GM19397 (cell line): Measurements from ENCODE around the gene GPR84.

Experiments used
- ATAC-seq: cut with Tn5 transposase; IDR thresholded peaks from one replicate; pipeline ENCODE4 v1.9.1; 2021; ENCODE audit warnings: mild to moderate bottlenecking, moderate library complexity; ENCODE audit not compliant: unreplicated experiment

The GPR84 gene

DNA sequence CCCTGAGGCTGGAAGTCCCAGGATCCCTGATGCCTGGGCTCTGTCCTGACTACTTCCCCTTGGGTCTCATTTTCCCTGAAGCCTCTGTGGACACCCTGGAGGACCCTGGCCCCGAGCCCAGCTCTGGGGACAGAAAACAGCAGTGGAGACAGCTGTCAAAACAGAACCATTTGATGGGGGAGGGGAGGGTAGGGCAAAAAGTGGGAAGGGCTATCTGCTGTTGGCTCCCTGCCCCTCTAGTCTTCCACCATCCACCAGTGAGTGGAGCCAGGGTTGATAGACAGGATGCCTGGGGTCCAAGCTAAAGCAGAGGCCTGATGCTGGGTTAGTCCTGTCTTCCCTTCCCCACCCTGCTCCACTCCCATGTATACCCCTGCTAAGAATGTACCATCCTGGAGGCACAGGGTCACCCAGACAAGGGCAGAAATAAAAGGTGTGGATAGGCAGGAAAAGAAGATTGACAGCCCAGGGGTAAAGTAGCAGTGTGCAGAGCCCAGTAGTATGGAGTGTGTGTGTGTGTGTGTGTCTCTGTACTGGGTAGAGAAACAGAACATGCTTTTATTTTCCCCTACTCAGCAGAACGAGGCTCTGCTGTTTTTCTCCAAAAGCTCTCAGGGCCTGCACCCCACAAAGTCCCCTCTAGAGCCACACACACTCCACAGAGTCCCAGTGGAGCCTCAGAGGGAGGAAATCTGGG, 10.4 kb upstream of the GPR84 start:
- no peak for ATAC-seq

DNA sequence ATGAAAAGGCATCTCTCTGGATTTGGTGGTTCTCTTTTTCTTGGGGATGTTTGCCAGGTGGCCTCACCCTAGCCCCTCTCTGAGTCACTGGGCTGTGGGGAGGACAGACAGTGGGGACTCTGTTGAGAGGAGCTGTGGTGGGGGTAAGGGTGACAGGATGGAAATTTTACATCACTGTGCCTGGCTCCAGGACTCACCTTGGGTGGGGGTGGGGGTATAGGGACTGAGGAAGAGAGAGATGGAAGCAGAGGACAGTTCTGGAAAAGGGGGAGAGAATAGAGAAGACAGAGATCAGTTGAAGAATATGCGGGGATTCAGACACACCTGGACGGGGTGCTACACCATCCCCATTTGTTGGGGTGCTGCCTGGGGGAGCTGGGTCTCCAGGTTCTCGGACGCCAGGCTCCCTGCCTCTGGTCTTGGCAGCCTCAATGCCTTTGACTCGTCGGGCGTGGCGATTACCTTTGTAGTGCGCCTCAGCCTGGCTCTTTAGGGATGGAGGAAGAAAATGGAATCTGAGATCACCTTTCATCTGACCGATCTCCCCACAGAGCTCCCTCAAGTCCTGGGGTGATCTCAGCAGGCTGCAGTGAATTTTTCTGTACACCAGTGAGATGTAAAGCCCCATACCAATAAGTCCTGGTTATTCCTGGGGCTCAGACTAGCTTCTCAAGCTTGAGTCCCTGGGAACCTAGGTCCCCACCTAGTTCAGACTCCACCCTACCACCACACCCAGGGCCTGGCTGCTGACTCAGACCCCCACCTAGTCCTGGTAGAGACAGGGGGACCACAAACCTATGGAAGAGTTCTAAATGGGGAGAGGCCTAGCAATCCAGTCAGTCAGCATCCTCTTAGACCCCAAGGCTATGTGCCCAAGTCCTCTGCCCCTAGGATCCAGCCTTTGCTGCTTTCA, 9.6 kb upstream of the GPR84 start:
- ATAC-seq, result no peak

DNA sequence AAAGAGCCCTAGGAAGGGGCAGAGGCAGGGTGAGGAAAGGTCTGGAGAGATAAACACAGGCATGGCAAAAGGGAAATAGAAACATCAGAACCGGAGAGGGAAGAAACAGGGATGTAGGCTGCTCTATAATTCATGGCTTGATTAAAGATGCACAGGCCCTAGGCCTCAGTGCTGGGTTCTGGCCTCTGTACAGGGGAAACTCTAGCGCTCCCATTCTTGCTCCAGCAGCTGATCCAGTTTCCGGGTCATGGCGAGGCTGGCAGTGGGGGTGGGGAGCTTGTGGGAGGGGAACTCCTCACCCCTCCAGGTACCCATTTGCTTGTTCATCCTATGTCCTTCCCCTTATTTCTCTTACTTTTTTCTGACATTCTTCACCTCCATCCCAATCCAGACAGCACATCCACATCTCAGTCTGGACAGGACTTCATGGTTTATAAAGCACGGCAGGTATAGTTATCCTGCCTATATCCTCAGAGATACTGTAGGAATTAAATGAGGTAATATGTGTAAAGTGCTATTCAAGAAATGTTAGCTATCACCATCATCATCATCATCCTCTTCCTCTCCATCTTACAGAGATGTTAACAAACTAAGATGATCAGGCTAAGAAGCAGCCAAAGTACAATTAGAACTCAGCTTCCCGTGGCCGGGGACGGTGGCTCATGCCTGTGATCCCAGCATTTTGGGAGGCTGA, 8.0 kb upstream of the GPR84 start:
- ATAC-seq, result no peak

DNA sequence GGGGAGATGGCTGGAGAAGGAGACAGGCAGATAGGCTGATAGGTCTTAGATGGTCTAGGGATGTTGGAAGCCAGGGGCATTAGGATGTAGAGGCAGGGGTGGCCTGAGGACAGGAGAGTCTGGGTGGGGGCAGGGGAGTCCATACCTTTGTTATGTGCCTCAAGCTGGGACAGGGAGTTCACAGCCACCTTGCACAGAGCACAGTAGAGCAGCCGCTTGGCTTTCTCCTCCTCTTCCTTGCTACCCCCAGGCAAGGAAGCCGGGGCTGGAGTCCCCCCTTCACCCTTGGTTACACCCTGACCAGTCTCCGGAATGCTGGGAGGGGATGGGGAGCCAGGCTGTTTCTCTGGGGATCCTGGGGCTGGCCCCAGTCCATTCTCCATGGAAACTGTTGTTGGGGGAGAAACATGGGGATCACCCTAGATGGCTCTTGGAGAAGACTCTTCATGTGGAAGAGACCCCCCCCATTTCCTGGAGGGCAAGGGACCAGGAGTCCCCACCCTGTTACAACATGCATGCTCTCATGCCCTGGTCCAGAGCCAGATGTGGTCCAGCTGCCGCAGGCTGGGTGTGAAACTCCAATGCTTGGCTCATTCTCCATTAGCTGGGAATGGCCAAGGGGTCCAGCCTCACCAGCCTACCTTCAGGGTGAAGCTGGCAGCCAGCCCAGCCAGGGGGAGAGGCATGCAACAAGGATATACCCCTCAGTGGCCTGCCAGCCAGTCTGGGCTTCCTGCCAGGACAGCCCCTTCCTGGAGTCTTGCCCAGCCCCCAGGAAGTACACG, 7.2 kb upstream of the GPR84 start:
- ATAC-seq, result no peak

DNA sequence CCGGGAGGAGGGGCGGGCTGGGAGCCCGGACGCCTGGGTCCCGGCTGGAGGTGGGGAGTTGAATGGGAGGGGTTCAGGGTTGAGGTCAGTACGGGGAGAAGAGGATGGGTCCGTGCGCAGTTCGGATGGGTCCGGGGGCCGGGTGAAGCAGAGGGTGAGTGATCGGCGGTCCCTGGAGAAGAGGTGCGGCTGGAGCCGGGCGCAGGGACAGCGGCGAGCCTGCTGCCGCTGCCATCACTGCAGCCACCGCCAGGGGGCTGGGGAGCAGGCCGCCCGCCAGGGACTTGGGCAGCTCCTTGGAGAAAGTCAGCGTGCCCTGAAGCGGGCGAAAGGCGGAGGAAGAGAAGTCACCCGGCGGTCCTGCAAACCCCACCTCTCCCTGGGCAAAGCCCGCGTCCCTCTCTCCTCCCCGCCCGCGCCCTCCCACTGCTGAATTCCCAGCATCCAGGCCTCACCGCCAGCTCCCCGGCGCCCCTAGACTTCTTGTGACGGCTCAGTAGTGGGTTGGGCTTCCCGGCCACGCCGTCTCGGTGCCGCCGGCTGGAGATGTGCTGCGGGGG, 6.0 kb upstream of the GPR84 start:
- no peak for ATAC-seq

DNA sequence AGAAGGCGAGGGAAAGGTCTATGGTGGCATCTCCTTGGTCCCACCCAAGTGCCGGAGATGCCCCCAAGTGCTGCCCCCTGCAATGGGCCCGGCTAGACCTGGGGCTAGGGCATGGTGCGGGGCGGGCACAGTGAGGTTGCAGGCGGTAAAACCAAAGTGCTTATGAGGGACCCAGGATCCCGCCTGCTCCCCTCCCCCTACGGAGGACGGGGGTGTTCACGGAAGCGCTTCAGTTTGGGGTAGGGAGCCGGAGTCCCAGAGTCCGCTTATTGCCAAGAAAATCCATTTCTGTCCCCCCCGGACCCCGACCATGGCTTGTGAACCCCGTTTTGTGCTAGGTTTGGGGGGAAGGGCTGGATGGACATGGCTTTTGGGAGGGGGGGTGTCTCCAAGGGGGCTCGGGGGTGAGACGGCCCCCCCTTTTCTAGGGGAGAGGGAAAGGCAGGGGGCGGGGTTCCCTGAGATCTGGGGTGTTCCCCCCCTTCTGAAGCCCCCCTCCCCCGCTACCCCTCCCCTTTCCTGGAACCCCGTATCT, 5.4 kb upstream of the GPR84 start:
- no peak for ATAC-seq

DNA sequence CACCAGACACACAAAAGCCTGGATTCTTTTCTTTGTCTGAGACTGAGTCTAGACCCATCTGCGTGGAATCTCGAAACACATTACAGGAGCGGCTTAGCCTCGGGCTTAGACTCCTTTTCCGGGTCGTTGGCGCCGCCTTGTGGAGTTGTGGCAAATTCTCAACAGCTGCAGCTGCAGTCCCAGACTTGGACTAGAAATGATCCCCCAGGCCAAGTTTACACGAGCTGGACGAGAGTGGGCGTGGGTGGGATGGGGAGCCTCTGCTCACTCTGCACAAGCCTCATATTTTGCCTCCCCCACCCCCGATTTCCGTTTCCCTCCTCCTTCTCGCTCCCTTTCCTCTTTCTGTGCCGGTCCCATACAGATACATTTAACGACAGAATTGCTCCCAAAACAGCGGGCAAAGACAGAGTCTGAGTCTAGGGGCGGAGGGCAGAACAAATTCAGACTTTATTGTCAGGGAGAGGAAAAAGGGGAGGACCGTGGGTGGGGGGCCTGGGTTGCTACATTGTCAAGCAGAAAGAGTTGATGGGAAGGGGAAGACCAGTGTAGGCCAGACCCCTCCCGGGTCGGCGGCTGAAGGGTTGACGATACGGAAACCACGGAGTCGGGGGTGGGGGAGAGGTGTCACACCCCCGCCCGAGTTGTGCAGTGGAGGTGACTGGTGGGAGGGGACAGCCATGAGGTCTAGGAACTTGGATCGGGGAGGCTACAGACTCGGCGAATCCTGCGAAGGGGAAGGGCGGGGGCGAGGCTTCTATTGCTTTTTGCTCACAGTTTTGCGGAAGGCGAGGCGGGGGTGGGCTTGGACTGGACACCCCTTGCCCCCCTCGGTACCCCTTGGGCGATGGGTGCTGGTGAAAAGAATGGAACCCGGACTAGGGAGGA, 4.7 kb upstream of the GPR84 start:
- peak; percentile 69 for ATAC-seq

DNA sequence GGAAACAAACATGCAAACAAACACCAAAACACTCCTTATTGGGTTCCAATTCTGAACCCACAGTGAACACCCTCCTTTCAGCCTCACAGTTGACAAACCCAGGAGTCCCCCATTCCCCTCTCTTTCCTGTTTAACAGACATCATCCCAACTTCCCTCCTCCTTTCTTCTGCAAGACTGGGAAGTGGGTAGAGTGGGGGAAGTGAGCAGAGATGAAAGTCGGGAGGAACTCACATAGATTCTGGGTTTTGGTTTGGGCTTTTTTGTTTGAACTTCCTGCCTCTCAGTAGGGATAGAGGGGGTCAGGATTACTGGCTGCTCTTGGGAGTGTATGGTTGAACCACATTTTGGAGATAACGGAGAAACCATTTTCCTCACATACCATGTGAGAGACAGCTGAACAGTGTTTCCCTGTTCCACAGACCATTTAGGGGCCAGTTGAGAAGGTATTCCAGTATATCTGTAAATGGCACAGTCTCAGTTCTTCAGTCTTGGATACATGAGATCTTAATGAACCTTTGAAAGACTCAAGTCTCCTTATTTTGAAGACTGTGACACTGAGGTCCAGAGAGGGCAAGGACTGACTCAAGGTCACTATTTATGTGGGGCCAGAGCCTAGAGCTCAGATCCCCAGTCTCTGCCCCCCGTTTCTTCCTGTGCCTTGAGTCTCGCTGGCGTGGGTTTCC, 3.9 kb upstream of the GPR84 start:
- no peak for ATAC-seq

DNA sequence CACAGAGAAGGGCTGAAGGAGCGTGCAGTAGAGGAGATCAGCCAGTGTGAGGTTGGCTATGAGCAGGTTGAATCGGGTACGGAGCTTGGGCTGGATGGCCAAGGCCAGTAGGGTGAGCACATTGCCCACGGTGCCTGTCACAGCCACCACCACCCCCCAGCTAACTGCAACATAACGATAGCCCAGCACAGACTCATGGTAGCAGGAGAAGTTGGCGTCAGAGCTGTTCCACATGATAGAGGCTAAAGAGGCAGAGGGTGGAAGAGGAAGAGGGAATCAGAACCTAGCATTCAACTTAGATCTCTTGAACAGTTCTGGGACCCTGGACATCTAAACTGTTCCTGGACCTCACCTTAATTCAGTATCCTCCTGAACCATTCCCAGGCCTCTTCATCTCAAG, 668 bp downstream of the GPR84 start:
- ATAC-seq, result no peak

DNA sequence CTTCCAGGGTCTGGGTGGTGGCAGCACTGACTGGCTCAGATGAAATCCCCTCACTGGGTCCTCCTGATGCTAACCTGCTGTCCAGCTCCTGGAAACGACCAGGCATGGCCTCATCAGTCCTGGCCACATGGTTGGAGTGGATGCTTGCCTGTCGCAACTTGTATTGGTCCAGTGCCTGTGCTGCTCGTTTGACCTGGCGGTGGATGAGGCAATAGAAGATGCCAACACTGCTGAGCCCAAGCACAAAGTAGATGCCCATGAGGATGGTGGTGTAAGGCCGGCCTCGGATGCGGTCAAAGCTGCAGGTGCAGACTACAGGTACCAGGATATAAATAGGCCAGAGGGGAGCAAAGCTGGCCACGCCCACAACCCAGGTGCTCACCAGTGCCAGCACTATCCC, 1.2 kb downstream of the GPR84 start:
- ATAC-seq, result no peak

DNA sequence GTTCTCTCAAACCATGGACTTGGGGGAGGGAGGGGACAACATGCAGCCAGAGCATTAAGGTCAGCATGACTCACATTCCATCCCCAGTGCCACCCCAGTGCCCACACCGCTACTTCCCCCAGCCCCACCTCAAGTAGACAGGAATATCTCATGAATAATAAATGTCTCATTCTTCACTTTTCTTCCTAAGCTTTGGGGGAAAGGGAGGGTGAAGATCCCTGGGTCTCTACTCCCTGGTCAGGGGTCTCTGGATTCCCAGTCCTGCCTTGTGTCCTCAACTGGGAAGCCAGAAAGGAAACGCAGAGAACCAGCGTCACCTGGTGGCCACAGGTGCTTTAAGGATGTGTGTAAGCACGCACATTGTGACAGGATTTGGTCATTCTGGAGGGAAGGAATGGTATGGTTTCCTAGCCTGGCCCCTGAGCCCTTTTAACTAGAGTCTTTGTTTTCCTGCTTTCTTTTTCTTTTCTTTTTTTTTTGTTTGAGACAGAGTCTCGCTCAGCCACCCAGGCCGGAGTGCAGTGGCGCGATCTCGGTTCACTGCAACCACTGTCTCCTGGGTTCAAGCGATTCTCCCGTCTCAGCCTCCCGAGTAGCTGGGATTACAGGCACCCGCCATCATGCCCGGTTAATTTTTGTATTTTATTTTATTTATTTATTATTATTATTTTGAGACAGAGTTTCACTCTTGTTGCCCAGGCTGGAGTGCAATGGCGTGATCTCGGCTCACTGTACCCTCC, 3.4 kb downstream of the GPR84 start:
- no peak for ATAC-seq

DNA sequence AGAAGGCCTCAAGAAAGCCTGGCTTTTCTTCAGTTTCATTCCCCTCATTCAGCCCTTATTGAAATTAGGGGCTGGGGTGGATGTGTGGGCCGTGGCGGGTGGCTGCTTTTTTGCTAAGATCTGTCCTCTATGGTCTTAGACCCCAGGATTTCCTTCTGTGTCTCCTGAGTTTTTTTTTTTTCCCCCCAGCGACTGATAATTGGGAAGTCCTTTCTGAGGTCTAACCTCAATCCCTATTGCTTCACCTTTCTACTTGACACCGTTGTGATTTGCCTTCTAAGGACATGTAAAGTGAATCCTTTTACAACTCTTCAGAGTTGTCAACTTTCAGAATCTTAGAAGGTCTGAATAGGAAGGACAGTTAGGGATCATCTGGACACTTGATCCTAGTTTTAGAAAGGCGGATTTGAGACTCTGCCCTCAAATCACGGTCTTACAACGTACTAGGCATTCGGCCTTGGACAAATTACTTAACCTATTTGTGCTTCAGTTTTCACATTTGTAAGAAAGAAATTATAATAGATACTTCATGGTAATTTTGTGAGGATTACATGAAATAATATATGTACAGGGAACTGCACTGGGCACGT, 4.4 kb downstream of the GPR84 start:
- no peak for ATAC-seq

DNA sequence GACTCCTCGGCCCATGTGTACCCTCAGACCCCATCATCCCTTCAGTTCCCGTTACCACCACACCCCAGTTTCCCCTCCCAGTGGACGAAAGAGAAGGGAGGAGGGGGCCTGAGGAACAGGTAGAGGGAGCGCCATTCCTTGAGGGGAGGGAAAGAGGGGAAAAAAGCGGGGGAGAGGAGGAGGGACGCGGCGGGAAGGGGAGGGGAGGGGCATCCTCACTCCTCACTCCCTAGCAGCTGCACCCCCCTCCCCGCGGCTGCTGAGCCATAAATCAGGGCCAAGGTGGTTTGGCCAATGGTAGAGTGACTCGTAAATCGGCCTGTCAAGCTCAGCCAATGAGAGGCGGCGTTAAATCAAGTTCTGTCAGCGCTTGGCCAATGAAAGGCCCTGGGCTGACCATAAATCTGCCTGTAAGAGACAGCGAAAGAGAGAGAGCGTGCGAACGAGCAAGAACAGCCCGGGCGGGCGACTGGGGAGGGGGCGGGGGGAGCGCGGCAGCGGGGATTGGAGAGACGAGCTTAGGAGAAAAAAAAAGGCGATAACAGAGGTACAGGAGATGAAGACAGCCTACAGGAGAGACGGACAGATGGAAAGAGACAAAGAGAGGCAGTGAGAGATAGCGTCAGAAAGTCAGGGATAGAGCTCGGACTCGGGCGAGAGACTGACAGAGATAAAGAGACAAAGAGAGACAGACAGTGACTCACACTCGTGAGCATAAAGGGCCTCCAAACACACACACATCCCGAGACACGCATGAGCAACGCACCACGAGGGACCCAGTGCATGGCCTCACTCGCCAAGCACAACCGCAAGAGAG, 5.1 kb downstream of the GPR84 start:
- ATAC-seq, result peak; percentile 98

DNA sequence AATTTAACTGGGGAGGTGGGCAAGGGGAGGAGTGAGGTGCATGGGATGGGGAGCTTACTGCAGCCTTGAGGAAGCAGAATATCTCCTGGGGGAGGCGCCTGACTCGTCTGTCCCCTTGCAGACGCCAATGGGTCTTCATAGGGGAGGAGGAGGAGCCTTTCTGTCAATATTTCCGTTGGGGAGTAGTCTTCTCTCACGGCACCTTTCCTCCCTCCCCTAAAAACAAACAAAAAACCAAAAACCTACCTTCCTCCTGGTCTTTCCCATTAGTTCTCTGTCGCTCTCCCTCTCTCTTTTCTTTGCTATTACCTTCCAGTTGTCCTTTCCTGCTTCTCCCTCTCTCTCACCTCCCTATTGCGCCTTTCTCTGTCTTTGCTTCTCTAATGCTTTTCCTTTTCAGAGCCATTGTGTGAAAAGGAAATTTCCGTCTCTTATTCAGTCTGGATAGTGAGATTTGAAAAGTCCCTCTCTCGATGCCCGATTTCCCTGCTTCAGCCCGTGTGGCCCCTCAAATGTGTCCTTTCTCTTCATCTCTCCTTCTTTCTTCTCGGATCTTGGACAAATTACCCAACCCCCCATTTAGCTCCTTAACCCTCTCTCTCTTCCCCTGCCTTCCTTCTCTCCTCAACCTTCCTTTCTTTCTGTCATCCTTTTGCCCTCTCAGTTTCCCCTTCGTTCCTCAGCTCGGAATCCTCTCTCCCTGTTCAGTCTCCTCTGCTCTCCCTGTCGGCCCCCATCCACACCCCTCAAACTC, 5.9 kb downstream of the GPR84 start:
- ATAC-seq, result no peak

DNA sequence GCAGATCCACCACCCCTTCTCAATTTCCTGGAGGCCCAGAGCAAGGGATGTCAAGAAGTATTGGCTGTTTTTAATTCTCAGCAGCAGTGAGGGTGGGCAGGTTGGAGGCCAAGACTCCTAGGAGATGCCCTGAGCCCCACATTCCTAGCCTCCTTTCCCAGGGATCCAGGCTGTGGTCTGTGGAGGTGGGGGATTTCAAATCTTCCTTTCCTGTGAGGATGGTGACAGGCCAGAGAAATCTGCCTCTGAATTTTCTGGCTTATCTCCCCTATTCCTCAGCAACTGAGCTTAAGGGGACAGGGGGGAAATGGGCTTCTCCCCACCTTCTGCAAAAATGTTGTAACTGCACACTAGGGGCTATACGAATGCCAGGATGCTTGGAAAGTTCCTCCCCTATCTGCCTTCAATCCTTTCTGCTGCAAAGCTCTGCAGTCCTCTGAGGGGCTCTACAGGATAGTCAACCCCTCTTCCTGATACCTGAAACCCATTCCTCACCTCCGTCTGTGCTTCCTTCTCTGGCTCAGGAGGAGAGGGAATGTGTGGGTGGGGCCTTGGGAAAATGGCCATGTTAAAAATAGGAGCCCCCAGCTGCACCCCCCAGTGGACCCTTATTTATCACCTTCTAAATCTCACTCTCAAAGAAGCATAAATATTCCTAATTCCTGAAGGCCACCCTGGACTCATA, 6.6 kb downstream of the GPR84 start:
- no peak for ATAC-seq

DNA sequence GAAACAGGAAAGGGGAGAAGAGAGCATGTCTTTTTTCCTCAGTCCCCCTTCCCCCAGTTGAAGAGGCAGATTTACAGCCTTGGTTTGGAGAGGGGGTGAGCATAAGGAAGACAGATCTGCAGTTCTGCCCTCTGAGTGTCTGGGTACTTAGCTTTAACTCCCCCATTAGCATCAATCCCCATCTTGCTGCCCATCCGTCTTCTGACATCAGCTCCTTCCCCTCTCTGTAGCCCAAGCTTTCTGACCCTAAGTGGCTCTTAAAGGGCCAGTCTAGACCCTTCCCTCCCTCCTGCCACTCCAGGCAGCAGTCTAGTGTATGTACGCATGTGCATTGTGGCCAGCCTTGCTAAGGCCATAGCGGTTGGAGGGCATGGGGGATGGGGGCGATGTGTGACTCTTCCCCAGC, 7.3 kb downstream of the GPR84 start:
- ATAC-seq, result no peak
